ENCODE data around the gene SP7. TPM values are rescaled to one million over a fixed set of nuclear protein-coding genes. Genes with fewer than 3 reads are reported as not detected.

Gene SP7
- total and polyA plus RNA-seq, 9 of the 15 experiments (the other 6 are each of a cell fraction or from before 2014, with no cell fraction given), result 0.04 TPM; not detected in 8

DNA sequence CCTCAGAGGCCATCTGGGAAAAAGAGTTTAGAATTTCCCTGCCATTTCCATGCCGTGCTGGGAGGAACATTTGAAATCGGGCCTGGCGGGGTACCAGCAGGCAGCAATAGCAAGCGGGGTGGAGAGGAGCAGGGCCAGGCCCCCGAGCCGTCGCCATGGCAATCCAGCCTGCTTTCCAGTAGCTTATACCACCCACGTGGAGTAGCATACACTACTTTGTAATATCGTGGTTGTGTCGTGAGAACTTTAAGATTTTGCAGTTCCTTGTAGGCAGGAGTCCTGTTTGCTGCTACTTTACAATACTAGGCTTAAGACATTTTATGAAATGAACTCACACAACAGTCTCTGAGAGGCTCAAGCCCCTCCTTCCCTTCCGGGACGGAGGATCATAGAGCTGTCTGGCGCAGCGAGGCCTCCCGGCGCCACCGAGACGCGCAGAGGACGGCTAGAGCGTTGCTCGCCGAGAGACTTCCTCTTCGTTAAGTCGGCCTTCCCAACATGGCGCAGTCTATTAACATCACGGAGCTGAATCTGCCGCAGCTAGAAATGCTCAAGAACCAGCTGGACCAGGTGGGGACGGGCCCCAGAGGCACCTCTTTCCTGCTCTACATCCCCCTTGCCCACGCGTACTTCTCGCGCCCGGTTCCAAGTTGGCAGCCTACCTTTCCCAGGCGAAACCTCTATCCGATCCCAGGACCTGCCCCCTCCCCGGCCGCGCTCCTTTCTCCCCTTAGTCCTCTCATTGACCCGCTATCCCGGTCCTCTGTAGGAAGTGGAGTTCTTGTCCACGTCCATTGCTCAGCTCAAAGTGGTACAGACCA, 40.9 kb downstream of the SP7 start, which contains the start of gene PFDN5 (continued):
- TF ChIP-seq, protein P1, sequence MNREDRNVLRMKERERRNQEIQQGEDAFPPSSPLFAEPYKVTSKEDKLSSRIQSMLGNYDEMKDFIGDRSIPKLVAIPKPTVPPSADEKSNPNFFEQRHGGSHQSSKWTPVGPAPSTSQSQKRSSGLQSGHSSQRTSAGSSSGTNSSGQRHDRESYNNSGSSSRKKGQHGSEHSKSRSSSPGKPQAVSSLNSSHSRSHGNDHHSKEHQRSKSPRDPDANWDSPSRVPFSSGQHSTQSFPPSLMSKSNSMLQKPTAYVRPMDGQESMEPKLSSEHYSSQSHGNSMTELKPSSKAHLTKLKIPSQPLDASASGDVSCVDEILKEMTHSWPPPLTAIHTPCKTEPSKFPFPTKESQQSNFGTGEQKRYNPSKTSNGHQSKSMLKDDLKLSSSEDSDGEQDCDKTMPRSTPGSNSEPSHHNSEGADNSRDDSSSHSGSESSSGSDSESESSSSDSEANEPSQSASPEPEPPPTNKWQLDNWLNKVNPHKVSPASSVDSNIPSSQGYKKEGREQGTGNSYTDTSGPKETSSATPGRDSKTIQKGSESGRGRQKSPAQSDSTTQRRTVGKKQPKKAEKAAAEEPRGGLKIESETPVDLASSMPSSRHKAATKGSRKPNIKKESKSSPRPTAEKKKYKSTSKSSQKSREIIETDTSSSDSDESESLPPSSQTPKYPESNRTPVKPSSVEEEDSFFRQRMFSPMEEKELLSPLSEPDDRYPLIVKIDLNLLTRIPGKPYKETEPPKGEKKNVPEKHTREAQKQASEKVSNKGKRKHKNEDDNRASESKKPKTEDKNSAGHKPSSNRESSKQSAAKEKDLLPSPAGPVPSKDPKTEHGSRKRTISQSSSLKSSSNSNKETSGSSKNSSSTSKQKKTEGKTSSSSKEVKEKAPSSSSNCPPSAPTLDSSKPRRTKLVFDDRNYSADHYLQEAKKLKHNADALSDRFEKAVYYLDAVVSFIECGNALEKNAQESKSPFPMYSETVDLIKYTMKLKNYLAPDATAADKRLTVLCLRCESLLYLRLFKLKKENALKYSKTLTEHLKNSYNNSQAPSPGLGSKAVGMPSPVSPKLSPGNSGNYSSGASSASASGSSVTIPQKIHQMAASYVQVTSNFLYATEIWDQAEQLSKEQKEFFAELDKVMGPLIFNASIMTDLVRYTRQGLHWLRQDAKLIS (CRISPR knock-in tag; IDR thresholded peaks at IDR 0.05), result no peak
- TF ChIP-seq CBX8 (IDR thresholded peaks at IDR 0.05; ENCODE audit: borderline replicate concordance, extremely low read depth, low read depth, low read length, poor library complexity, severe bottlenecking) (no peak), HMGN3 (IDR thresholded peaks at IDR 0.05; ENCODE audit: borderline replicate concordance, extremely low read depth, insufficient read length, low read depth, low read length) (no peak), HDAC1 (IDR thresholded peaks at IDR 0.05) (peak in 1 of 2 experiments; percentile 96; a peak in 2 of 4 replicates), KLF16 (IDR thresholded peaks at IDR 0.05) (no peak), KLF6 (CRISPR knock-in tag; IDR thresholded peaks at IDR 0.05; ENCODE audit: borderline replicate concordance) (no peak), SRSF3 (IDR thresholded peaks at IDR 0.05; ENCODE audit: insufficient read depth, low read length) (no peak), ZNF431 (CRISPR knock-in tag; IDR thresholded peaks at IDR 0.05) (peak; percentile 30; the same call in 1 of the 2 replicates), ZNF445 (CRISPR knock-in tag; IDR thresholded peaks at IDR 0.05; ENCODE audit: low read depth) (no peak), RUNX1 (IDR thresholded peaks at IDR 0.05; ENCODE audit: low read depth) (no peak), SRSF9 (IDR thresholded peaks at IDR 0.05; ENCODE audit: borderline replicate concordance, low read depth, low read length) (no peak), ZNF184 (CRISPR knock-in tag; IDR thresholded peaks at IDR 0.05) (no peak), PURB (CRISPR knock-in tag; IDR thresholded peaks at IDR 0.05; ENCODE audit: low read depth) (no peak), SMAD2 (IDR thresholded peaks at IDR 0.05; ENCODE audit: low read depth, low read length) (no peak), TCFL5 (CRISPR knock-in tag; conservative IDR thresholded peaks at IDR 0.05) (no peak), ASH1L (IDR thresholded peaks at IDR 0.05; ENCODE audit: borderline replicate concordance, low read depth, partially characterized antibody) (no peak), TAF9B (IDR thresholded peaks at IDR 0.05; ENCODE audit: partially characterized antibody) (peak; percentile 97), KAT8 (IDR thresholded peaks at IDR 0.05; ENCODE audit: low read depth) (no peak), PPARD (CRISPR knock-in tag; IDR thresholded peaks at IDR 0.05) (no peak)
- TF ChIP-seq, protein P2, sequence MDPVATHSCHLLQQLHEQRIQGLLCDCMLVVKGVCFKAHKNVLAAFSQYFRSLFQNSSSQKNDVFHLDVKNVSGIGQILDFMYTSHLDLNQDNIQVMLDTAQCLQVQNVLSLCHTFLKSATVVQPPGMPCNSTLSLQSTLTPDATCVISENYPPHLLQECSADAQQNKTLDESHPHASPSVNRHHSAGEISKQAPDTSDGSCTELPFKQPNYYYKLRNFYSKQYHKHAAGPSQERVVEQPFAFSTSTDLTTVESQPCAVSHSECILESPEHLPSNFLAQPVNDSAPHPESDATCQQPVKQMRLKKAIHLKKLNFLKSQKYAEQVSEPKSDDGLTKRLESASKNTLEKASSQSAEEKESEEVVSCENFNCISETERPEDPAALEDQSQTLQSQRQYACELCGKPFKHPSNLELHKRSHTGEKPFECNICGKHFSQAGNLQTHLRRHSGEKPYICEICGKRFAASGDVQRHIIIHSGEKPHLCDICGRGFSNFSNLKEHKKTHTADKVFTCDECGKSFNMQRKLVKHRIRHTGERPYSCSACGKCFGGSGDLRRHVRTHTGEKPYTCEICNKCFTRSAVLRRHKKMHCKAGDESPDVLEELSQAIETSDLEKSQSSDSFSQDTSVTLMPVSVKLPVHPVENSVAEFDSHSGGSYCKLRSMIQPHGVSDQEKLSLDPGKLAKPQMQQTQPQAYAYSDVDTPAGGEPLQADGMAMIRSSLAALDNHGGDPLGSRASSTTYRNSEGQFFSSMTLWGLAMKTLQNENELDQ (CRISPR knock-in tag; IDR thresholded peaks at IDR 0.05; ENCODE audit: borderline replicate concordance), result no peak

Data from K562 (cell line).